ENCODE measurements around the gene MRPL50. TPM values are rescaled to one million over a fixed set of nuclear protein-coding genes. Genes with fewer than 3 reads are reported as not detected.

The MRPL50 gene
- total and polyA plus RNA-seq, 2 experiments from 2014 or later: 11.5 to 19.3 TPM

DNA sequence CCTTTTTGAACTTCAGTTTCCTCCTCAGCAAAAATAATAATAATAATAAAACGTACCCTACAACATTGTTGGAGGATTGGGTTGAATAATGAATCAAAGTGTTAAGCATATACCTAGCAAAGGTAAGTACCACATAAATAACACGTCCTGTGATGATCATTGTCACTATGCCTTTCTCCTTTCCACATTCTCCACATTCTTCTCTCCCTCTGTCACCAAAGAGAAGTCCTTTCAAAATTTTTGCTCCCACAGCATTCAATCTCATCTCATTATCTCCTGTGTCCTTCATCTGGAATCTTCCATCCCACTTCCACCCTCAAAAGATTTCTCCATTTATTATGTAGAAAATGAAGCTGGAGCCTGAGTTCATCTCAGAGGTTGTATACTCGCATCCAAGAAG lies 44.3 kb upstream of the MRPL50 start:
- Histone ChIP-seq H3K4me3 (no peak overlapping the region), H3K4me1 (ENCODE audit: insufficient read depth) (no peaks in the 10 kb centered on the region), H3K27me3 (replicated peaks; ENCODE audit: insufficient read depth) (0 out of 2 replicates have a peak, but pooled peaks cover 4% of the 10 kb centered on the region), H3K79me2 (ENCODE audit: insufficient read depth) (no peaks in the 10 kb centered on the region), H2AFZ (no peak overlapping the region), H3F3A (ENCODE audit: insufficient read depth) (no peaks in the 10 kb centered on the region), H3K36me3 (ENCODE audit: low read depth) (no peaks in the 10 kb centered on the region), H4K20me1 (ENCODE audit: insufficient read depth) (no peaks in the 10 kb centered on the region), H3K27ac (no peak overlapping the region), H3K9me3 (ENCODE audit: low read depth) (no peaks in the 10 kb centered on the region), H3K9me2 (ENCODE audit: insufficient read depth) (no peaks in the 10 kb centered on the region), H3K4me2 (ENCODE audit: unreplicated experiment) (no peak overlapping the region), H3K9ac (no peak overlapping the region)
- TF ChIP-seq EZH2phosphoT487 (IDR thresholded peaks at IDR 0.05; ENCODE audit: insufficient read depth, low read depth) (no peak), EZH2 (IDR thresholded peaks at IDR 0.05; ENCODE audit: insufficient read depth, poor library complexity, severe bottlenecking) (no peak)
- no peak for DNase-seq
- in situ Hi-C loops (cut with MboI): no loop called here
- WGBS, 2 experiments (ENCODE audit: low coverage in 1 of 2, low lambda C conversion rate in 2 of 2, missing lambda C conversion rate in 2 of 2): 35 to 40% methylated on average over 3 of the region's 3 CpGs

DNA sequence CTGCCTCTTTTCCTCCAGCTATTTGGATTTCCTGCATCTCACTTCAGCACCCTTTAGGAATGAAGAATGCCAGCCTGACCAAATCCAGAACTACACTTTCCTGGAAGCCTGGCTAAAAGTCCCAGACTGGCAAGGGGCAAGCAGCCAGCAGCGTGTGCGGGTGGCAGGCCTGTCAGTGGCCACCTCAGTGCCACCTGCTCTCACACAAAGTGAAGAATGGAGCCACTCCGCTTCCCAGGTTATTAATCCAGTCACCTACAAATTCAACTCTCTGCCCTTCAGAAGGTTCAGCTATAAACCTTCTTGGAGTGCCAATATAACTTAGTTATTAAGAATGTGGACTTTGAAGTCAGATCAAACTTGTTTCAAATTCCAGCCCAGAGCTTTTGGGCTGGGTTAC lies 43.9 kb upstream of the MRPL50 start:
- Histone ChIP-seq H4K20me1 (ENCODE audit: insufficient read depth) (no peaks in the 10 kb centered on the region), H3K9me3 (ENCODE audit: low read depth) (no peaks in the 10 kb centered on the region), H3K4me2 (ENCODE audit: unreplicated experiment) (no peak overlapping the region), H3K4me1 (ENCODE audit: insufficient read depth) (no peaks in the 10 kb centered on the region), H3K79me2 (ENCODE audit: insufficient read depth) (no peaks in the 10 kb centered on the region), H3K9ac (no peak overlapping the region), H3K27ac (no peak overlapping the region), H3F3A (ENCODE audit: insufficient read depth) (no peaks in the 10 kb centered on the region), H3K27me3 (replicated peaks; ENCODE audit: insufficient read depth) (0 out of 2 replicates have a peak, but pooled peaks cover 4% of the 10 kb centered on the region), H3K36me3 (ENCODE audit: low read depth) (no peaks in the 10 kb centered on the region), H3K4me3 (no peak overlapping the region), H2AFZ (no peak overlapping the region), H3K9me2 (ENCODE audit: insufficient read depth) (no peaks in the 10 kb centered on the region)
- TF ChIP-seq EZH2 (IDR thresholded peaks at IDR 0.05; ENCODE audit: insufficient read depth, poor library complexity, severe bottlenecking) (no peak), EZH2phosphoT487 (IDR thresholded peaks at IDR 0.05; ENCODE audit: insufficient read depth, low read depth) (no peak)
- DNase-seq: no peak
- 63 to 78% methylated on average over 3 of the region's 3 CpGs for WGBS, 2 experiments (ENCODE audit: low coverage in 1 of 2, low lambda C conversion rate in 2 of 2, missing lambda C conversion rate in 2 of 2)
- in situ Hi-C loops (cut with MboI): no loop called here

DNA sequence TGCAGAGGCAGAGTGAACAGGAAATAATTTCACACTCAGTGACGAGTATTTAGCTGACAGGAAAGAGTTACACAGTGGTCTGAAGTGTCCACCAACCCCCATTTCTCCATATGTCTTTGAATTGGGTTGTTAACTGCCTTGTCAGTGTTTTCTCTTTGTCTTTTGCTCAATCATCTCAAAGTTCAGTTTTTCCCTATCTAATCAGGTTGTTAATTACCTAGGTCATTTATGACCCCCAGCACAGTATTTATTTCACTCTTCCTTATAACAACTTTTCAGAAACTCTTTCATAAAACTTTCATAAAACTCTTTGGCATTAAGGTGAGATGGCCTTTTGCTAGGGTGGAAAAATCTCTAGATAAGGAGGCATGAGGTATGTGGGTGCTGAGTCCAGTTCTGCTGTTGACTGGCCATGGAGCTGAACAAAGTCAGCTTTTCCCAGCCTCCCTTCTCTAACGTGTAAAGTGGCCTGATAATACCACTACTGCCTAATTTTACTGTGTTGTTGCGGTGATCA lies 42.4 kb upstream of the MRPL50 start:
- in situ Hi-C loops (cut with MboI): no loop called here
- Histone ChIP-seq H3K4me1 (ENCODE audit: insufficient read depth) (no peaks in the 10 kb centered on the region), H3K27ac (no peak overlapping the region), H2AFZ (no peak overlapping the region), H3K79me2 (ENCODE audit: insufficient read depth) (no peaks in the 10 kb centered on the region), H3K4me3 (no peak overlapping the region), H3K9ac (no peak overlapping the region), H3F3A (ENCODE audit: insufficient read depth) (no peaks in the 10 kb centered on the region), H4K20me1 (ENCODE audit: insufficient read depth) (no peaks in the 10 kb centered on the region), H3K4me2 (ENCODE audit: unreplicated experiment) (no peak overlapping the region), H3K36me3 (ENCODE audit: low read depth) (no peaks in the 10 kb centered on the region), H3K9me3 (ENCODE audit: low read depth) (no peaks in the 10 kb centered on the region), H3K27me3 (replicated peaks; ENCODE audit: insufficient read depth) (0 out of 2 replicates have a peak, but pooled peaks cover 4% of the 10 kb centered on the region), H3K9me2 (ENCODE audit: insufficient read depth) (no peaks in the 10 kb centered on the region)
- WGBS, 2 experiments (ENCODE audit: low coverage in 1 of 2, low lambda C conversion rate in 2 of 2, missing lambda C conversion rate in 2 of 2): 35 to 40% methylated on average over 3 of the region's 3 CpGs
- TF ChIP-seq EZH2phosphoT487 (IDR thresholded peaks at IDR 0.05; ENCODE audit: insufficient read depth, low read depth) (no peak), EZH2 (IDR thresholded peaks at IDR 0.05; ENCODE audit: insufficient read depth, poor library complexity, severe bottlenecking) (no peak)
- no peak for DNase-seq

DNA sequence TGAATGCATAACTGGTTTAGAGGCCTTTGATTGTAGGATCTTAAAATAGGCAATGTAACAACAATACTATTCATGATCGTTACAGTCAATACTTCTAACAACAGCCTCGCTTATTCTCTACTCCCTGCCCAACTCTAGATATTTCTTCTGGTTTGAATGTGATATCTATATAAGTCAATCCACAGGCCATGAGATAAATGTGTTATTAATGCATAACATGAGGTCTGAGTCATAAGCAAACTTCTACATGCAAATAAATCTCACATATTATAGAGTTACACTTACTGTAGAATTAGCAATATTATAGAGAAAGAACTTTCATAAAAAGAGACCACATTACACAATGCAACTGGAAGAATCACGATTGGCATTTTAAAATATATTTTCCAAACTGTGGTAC lies 40.1 kb upstream of the MRPL50 start:
- no peak for DNase-seq
- Histone ChIP-seq H3K27me3 (replicated peaks; ENCODE audit: insufficient read depth) (0 out of 2 replicates have a peak, but pooled peaks cover 4% of the 10 kb centered on the region), H3K9me2 (ENCODE audit: insufficient read depth) (no peaks in the 10 kb centered on the region), H3K4me1 (ENCODE audit: insufficient read depth) (no peaks in the 10 kb centered on the region), H4K20me1 (ENCODE audit: insufficient read depth) (no peaks in the 10 kb centered on the region), H3F3A (ENCODE audit: insufficient read depth) (no peaks in the 10 kb centered on the region), H3K36me3 (ENCODE audit: low read depth) (no peaks in the 10 kb centered on the region), H3K9ac (no peak overlapping the region), H2AFZ (no peak overlapping the region), H3K4me2 (ENCODE audit: unreplicated experiment) (no peak overlapping the region), H3K27ac (no peak overlapping the region), H3K4me3 (no peak overlapping the region), H3K79me2 (ENCODE audit: insufficient read depth) (no peaks in the 10 kb centered on the region), H3K9me3 (ENCODE audit: low read depth) (no peaks in the 10 kb centered on the region)
- in situ Hi-C loops (cut with MboI): no loop called here
- 43 to 48% methylated on average over 3 of the region's 3 CpGs for WGBS, 2 experiments (ENCODE audit: low coverage in 1 of 2, low lambda C conversion rate in 2 of 2, missing lambda C conversion rate in 2 of 2)
- TF ChIP-seq EZH2 (IDR thresholded peaks at IDR 0.05; ENCODE audit: insufficient read depth, poor library complexity, severe bottlenecking): no peak
- TF ChIP-seq EZH2phosphoT487 (IDR thresholded peaks at IDR 0.05; ENCODE audit: insufficient read depth, low read depth): no peak

Data from GM23248 (cell line).